GM12801 (cell line): ENCODE measurements around the gene CDV3.

Source experiments
- TF ChIP-seq, protein P1 (sequence below): IDR thresholded peaks from one replicate; pipeline ENCODE4 v1.5.1; 2011; ENCODE audit warnings: control low read depth; ENCODE audit not compliant: insufficient read length; ENCODE audit errors: extremely low read depth

CDV3 gene

DNA sequence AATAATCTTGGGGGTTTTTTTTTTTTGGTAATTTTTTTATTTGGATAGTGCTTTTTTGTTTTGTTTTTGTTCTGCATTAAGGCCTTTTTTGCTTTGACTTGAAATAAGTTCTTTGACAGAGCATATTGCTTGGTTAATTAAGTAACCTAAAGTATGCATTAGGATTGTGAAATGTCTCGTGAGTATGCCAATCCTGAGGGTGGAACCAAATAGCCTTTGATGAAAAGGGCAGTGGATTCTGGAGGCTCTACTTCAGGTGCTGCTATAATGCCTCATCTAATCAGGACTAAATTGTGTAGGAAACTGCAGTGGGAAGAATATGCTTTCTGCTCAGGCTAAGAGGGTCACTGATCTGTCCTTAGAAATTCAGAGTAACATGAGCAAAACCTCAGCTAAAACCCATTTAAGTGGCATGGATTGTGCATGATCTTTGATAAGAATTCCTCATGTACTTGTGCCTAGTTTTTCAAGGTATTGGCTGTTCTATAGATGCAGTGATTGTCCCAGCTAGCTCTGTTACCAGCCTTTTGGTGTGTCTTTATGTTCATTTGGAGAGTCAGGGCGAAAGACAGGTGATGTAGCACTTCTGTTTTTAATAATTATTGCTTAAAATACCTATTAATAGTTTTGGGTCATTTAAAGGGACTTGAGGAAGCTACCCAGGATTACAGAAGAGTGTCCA lies 15.4 kb downstream of the CDV3 start:
- TF ChIP-seq, protein P1, sequence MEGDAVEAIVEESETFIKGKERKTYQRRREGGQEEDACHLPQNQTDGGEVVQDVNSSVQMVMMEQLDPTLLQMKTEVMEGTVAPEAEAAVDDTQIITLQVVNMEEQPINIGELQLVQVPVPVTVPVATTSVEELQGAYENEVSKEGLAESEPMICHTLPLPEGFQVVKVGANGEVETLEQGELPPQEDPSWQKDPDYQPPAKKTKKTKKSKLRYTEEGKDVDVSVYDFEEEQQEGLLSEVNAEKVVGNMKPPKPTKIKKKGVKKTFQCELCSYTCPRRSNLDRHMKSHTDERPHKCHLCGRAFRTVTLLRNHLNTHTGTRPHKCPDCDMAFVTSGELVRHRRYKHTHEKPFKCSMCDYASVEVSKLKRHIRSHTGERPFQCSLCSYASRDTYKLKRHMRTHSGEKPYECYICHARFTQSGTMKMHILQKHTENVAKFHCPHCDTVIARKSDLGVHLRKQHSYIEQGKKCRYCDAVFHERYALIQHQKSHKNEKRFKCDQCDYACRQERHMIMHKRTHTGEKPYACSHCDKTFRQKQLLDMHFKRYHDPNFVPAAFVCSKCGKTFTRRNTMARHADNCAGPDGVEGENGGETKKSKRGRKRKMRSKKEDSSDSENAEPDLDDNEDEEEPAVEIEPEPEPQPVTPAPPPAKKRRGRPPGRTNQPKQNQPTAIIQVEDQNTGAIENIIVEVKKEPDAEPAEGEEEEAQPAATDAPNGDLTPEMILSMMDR, result no peak

DNA sequence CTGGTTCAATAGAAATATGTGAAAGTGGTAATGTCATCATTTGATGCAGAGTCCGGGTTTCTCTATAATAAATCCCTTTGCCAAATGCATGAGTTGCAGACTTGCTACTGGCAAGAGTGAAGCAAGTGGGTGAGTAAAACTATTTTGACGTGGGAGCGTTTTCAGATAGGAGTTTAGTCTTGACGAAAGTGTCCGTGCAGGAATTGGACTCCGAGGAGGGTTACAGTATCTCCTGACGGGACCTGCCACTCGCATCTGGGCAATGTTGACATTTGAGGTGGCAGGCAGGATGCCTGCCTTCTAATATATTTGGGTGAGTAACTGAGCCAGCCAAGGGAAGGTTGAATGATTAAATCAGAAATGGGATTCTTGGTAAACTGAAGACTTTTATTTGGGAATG lies 16.0 kb downstream of the CDV3 start:
- TF ChIP-seq, protein P1, result no peak

DNA sequence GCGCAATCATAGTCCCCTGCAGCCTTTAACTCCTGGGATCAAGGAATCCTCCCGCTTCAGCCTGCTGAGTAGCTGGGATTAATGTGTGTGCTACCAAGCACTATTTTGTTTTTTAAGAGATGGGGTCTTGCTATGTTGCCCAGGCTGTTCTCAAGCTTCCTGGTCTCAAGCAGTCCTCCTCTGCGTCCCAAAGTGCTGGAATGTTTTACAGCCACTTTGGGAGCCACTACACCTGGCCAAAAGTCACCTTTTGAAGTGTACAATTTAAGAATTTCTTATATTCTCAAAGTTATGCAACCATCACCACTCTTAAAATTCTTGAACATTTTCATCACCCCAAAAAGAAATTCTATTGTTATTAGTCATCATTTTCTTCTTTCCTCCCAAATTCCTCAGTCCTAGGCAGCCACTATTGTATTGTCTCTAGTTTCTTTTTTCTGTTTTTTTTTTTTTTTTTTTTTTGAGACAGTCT lies 17.8 kb downstream of the CDV3 start:
- TF ChIP-seq, protein P1, result no peak

GRCh38 chr3:133592843-133593242 lies 19.4 kb downstream of the CDV3 start:
- TF ChIP-seq, protein P1, result no peak

GRCh38 chr3:133593243-133593642 lies 19.8 kb downstream of the CDV3 start:
- TF ChIP-seq, protein P1, result no peak

- TF ChIP-seq, protein P1, result no peak
These were observed 21.9 kb downstream of the CDV3 start for GRCh38 chr3:133595341-133595740.

- TF ChIP-seq, protein P1, result no peak
These were observed 24.9 kb downstream of the CDV3 start for GRCh38 chr3:133598405-133598804.
